Measurements from ENCODE around the gene PLEKHA6.

The PLEKHA6 gene

DNA sequence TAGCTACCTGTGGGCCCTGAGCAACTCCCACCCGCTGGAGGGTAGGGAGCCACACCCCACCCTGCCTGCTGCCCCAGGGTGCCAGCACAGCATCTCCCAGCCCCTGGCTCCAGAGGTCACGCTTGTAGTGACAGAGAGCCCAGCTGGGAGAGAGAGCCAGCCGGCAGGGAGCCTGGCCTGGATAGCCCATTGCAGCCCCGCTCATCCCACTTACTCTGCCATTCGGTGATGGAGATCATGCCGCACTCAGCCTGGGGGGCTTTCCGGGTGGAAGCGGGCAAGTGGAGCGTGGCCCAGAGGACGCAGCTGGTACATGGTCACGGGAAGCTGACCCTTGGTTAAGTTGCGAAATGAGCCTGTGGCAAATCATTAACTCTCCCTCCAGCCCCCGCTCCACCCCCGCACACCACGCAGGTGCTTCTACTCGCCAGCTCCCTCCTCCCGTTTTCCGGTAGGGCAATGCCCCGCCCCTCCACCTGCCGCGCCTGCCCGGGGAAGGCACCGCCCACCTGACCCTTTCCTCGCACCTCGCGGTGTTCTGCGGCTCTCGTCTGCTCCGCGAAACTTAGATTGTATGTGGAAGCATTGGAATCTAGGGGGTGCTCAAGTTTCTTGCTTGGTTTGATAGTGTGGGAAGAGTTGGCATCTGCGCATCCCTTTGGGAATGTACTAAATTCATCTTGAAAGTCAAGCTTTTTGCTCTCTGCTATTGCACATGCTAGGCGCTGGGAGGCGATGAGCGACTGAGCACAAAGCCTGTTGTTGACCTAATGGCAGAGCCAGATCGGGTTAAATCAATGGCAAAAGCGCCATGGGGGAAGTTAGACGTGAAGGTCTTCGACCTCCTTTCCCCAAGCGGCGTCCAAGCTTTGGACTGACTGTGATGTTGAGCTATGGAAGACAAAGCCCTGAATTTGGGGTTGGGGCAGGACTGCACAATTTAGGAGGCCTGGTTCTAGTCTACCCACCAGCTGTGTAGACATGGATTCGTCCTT lies 145.8 kb downstream of the PLEKHA6 start, which contains the start of gene GOLT1A:
GOLT1A (minus strand) TSS at position 321 of the 995 bp plus-strand sequence; CDS start at position 239, 82 bp downstream.
- DNase-seq (ENCODE audit: low read depth in 2 of 2): no peak

DNA sequence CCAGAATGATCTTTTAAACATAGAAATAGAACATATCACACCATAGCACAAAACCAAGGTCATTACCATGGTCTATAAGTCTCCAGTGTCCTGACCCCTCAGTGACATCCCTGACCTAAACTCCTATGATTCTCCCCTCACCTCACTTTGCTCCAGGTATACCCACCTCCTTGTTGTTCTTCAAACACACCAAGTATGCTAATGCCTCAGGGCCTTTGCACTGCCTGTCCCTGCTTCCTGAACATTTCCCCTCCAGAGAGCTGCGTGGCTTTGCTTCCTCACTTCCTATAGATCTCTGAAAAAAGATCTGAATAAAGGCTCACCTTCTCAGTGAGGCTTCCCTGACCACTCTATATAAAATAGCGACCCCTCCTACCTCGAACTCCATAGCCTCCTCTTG lies 147.0 kb downstream of the PLEKHA6 start:
- no peak for DNase-seq (ENCODE audit: low read depth in 2 of 2)

DNA sequence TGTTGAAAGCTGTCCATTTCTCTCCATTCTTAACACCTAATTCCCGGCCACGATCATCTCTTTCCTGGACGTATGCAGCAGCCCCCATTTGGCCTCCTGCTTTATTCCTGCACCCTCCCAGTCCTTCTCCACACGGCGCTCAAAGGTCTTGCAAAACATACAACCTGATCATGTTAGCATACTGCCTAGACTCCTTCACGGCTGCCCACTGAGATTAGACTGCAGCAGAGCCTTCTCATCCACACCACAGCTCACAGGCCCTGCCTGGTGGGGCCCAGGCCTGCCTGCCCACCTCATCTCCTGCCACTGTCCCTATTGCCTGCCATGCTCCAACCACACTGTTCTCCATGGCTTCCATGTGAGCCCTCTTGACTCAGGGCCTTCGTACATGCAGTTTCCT lies 148.7 kb downstream of the PLEKHA6 start:
- no peak for DNase-seq (ENCODE audit: low read depth in 2 of 2)

DNA sequence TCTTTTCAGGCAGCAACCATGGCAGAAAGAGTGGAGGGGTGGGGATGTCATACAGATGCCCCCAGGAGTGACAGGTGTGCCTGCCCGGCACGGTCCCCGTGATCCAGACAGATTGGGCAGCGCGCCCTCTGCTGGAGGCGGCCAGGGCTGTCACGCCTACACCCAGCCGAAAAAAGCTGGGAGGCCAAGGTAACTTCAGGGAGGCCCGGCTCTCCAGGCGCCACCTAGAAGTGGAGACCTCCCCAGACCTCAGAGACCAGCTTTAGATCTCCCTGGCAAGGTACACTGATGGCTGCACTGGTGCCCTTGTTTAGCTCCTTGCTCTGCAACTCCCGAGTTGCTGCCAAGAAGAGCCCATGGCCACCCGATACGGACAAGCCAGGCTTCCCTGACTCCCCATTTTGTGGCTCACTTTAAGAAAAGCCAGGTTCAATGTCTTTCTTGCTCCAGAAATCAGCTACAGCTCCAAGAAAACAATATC lies 152.6 kb downstream of the PLEKHA6 start:
- peak; percentile 29 to 64 for DNase-seq (ENCODE audit: low read depth in 2 of 2)

- no peak for DNase-seq (ENCODE audit: low read depth in 2 of 2)
Observed at GRCh38 chr1:204206121-204206520, 153.6 kb downstream of the PLEKHA6 start.

- no peak for DNase-seq (ENCODE audit: low read depth in 2 of 2)
Observed at GRCh38 chr1:204205486-204205885, 154.2 kb downstream of the PLEKHA6 start.

DNA sequence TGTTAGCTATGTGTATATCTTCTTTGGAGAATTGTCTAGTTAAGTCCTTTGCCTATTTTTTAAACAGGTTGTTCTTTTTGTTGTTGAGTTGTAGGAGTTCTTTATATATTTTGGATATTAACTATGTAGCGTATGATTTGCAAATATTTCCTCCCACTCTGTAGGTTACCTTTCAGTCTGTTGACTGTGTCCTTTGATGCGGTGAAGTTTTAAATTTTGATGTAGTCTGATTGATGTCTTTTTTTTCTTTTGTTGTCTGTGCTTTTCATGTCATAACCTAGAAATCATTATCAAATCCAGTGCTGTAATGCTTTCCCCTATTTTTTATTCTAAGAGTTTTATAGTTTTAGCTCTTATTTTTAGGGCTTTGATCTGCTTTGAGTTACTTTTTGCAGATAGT lies 154.8 kb downstream of the PLEKHA6 start:
- no peak for DNase-seq (ENCODE audit: low read depth in 2 of 2)

DNA sequence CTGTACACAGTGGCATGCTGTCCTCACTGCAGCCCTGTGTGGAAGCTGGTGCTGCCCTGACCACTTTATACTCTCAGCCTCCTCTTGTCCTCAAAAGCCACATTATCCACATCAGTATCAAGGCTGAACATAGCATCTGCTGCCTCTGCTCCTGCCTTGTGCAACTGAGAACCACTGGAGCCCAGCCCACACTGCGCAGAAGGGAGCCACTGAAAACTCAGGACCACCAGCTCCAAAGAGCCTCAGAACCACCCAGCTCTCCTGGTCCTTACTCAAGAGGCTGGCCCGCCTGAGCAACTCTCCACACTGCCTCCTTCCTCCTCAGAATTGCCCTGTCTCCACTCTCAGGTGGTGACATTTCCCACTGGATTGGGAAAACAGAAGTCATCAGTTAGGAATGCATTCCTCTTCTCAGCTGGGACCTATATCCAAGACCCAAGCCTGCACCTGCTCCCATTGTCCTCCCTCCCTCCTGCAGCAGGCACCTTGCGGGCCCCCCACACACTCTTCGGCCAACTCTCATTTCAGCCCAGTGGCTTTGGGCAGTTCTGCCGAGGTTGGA lies 156.4 kb downstream of the PLEKHA6 start:
- DNase-seq (ENCODE audit: low read depth in 2 of 2): no peak

DNA sequence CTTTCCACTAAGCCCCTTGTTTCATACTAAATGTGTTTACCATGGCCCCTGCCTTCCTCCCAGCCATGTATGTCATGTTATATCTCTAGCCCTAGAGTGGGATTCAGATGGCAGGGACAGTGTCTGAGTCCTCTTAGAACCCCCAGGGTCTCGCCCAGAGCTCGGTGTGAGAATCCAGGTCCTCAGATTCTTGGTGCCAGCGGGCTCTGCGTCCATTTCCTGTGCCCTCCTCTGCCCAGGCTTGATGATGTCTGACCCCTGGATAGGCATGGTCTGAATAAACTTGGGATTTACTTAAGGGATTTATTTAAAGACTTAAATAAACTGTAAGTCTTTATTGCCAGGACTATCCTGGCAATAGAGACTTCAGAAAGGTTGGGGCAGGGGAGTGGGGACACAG lies 157.2 kb downstream of the PLEKHA6 start:
- DNase-seq (ENCODE audit: low read depth in 2 of 2): no peak

GRCh38 chr1:204201348-204202040 lies 158.2 kb downstream of the PLEKHA6 start:
- DNase-seq (ENCODE audit: low read depth in 2 of 2): no peak

GRCh38 chr1:204199579-204199978 lies 160.2 kb downstream of the PLEKHA6 start:
- DNase-seq (ENCODE audit: low read depth in 2 of 2): no peak

DNA sequence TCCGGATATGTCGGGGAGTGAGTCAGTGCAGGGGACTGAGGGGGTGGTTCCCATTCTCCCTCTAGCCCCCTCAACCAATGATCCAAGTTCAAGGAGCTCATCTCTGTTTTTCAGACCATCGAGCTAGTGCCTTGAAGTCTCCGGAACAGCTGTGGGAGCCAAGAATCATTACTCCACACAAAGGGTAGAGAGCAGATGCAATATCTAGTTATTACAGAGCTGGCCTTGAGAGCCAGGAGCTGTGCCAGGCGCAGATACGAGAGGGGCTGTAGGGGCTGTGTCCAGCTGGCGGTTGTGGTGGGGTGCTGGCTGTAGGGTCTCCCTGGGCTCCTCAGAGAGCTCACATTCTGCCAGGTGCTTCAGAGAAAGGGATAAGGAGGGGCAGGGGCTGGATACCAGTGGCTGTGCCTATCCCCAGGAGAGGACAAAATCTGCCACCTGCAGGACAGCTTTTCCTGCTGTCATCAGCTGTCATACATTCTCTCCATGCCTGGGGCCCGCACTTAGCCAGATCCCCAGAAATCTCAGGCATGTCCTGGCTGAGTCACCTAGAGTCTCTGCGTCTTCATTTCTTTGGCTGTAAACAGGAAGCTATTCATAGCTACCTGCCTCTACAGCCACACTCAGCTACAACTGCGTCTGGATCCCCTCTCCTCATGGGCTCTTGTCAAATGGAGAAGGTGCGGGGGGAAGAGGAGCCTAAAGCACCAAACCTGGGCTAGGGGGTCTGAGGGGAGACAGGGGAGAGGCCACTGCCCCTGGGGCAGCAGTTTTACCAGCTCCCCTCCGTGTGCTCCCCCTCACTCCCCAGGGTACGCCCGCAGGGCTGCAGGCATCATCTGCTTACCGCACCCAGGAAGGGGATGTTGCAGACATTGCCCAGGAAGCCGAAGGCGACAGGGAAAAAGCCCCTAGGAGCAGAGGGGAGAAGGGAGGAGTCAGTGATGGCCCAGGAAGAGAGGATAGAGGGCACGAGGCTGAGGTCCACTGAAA lies 161.1 kb downstream of the PLEKHA6 start:
- DNase-seq (ENCODE audit: low read depth in 2 of 2): no peak

DNA sequence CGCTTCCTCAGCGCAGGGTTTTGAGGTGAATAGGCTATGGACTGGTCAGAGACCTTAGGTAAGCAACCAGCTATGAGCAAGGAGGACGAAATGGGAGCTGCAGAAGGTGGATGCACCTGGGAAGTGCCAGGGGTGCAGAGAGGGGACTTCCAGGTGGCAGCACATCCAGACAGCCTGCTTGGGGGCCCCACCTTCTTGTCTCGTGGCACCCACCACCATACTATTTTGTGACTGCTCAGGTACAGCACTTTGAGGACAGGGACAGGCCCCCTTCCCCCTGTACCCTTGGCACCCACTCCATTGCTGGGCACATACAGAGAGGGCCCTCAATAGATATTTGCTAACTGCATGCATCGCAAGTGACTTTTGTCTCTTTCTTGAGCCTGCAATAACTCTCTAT lies 162.7 kb downstream of the PLEKHA6 start:
- DNase-seq (ENCODE audit: low read depth in 2 of 2): no peak

- no peak for DNase-seq (ENCODE audit: low read depth in 2 of 2)
Observed at GRCh38 chr1:204196068-204196795, 163.5 kb downstream of the PLEKHA6 start, which contains the start of gene KISS1. Gene KISS1 (minus strand): TSS chr1:204196491. CDS start chr1:204192876, 3,615 bp downstream.

DNA sequence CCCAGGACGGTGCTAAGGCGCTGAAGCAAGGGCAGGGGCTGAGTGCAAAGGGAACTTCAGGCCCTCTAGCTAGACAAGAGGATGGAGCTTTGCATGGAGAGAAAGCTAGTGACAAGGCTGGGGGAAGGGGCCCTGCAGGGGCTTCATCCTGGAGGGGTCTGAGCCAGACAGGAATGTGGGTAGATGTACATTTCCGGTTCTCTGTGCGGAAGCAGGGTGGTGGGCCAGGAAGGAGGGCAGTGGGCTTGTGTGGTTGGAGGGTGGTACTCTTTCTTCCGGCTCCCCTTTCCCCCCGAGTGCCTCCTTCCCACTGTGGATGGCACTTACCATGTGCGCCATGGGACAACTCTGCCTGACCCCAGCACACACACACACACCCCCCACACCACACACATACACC lies 165.0 kb downstream of the PLEKHA6 start:
- no peak for DNase-seq (ENCODE audit: low read depth in 2 of 2)

DNA sequence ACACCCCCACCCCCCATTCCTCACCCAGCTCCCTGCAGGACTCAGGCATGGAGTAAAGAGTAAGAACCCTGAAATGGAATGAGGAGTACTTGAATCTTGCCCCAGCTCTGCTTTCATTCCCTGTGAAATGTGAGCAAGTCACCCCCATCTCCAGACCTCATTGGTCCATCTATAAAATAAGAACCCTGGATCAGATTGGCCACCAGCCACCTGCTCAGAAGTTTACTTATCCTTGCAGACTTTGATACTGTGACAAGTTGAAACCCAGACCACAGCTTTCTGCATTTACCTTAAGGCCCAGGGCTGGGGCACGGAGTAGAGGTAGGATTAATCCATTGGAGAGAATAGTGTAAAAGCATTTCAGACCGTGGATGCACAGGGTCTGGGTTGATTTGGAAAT lies 165.6 kb downstream of the PLEKHA6 start:
- no peak for DNase-seq (ENCODE audit: low read depth in 2 of 2)

GRCh38 chr1:204192589-204193352 lies 167.0 kb downstream of the PLEKHA6 start:
- no peak for DNase-seq (ENCODE audit: low read depth in 2 of 2)

DNA sequence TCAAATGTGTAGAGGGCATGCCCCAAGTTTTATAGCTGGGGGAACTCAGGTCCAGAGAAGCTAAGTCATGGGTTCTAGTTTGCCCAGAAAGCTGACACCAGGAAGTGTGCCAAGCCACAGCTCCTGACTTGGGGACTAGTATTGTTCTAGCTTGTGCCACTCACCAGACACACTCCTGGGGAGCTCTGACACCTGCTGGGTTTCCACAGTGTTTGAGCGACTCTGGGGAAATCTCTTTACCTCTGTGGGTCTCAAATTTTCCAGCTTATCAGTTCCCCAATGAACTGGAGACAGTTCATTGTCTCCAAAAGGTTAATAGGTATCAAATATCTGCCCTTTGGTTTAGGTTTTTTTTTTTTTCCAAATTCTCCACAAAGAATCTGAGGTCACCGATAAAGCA lies 167.7 kb downstream of the PLEKHA6 start:
- DNase-seq (ENCODE audit: low read depth in 2 of 2): no peak

- no peak for DNase-seq (ENCODE audit: low read depth in 2 of 2)
Observed at GRCh38 chr1:204191456-204191855, 168.3 kb downstream of the PLEKHA6 start.

Data from stimulated activated CD4-positive, alpha-beta T cell treated with anti-CD3 and anti-CD28 coated beads, Interleukin-1b, Interleukin-23, amount 100 ng/mL, for 1 hour (primary cell).